Liver (tissue), 9 donors: ENCODE results near the gene FBXO28. TPM values are rescaled to one million over a fixed set of nuclear protein-coding genes. Genes with fewer than 3 reads are reported as not detected.

Experiments used
- DNase-seq: peaks from one replicate; pipeline ENCODE4 v3.0.0-alpha.2; 2017; ENCODE audit warnings: low spot score
- H3K27ac ChIP-seq, 2 donors: one replicate each; pipeline ENCODE4 v1.7.0; 2013; ENCODE audit warnings: inconsistent platforms in 2 of 2, low read length in 2 of 2, control low read depth in 1 of 2, low read depth in 1 of 2, mild to moderate bottlenecking in 1 of 2
- H3K27me3 ChIP-seq, 4 donors: one replicate each; pipeline versions ENCODE4 v1.6.1 to v1.7.0; 2013; ENCODE audit warnings: low read length in 3 of 4, inconsistent platforms in 1 of 4, mild to moderate bottlenecking in 1 of 4, moderate library complexity in 1 of 4; ENCODE audit not compliant: control insufficient read depth in 4 of 4, insufficient read depth in 4 of 4
- H3K36me3 ChIP-seq, 4 donors: one replicate each; pipeline versions ENCODE4 v1.6.1 to v1.7.0; 2013; ENCODE audit warnings: low read length in 3 of 4, mild to moderate bottlenecking in 3 of 4, low read depth in 1 of 4, moderate library complexity in 1 of 4; ENCODE audit not compliant: control insufficient read depth in 4 of 4, insufficient read depth in 3 of 4
- H3K4me1 ChIP-seq, 4 donors: one replicate each; pipeline versions ENCODE4 v1.6.1 to v1.7.0; 2013; ENCODE audit warnings: low read length in 3 of 4, mild to moderate bottlenecking in 3 of 4, moderate library complexity in 1 of 4; ENCODE audit not compliant: control insufficient read depth in 4 of 4, insufficient read depth in 4 of 4
- H3K4me3 ChIP-seq, 3 donors: one replicate each; pipeline versions ENCODE4 v1.6.1 to v1.7.0; 2013; ENCODE audit warnings: low read length in 3 of 3, control low read depth in 1 of 3, low read depth in 1 of 3, mild to moderate bottlenecking in 1 of 3
- H3K9ac ChIP-seq, 2 donors: one replicate each; pipeline ENCODE4 v1.7.0; 2013; ENCODE audit warnings: low read length in 2 of 2, mild to moderate bottlenecking in 2 of 2, moderate library complexity in 2 of 2, control low read depth in 1 of 2, low read depth in 1 of 2
- H3K9me3 ChIP-seq, 4 donors: one replicate each; pipeline versions ENCODE4 v1.6.1 to v1.7.0; 2013; ENCODE audit warnings: low read length in 3 of 4; ENCODE audit not compliant: control insufficient read depth in 4 of 4
- EGR1 ChIP-seq, 2 donors: IDR thresholded peaks; 2 replicates each; pipeline ENCODE4 v1.6.1; 2016 to 2018; ENCODE audit warnings: antibody characterized with exemption in 2 of 2, low read depth in 2 of 2
- FOXA1 ChIP-seq: IDR thresholded peaks from 2 replicates; pipeline ENCODE4 v1.6.1; 2016; ENCODE audit warnings: antibody characterized with exemption
- FOXA2 ChIP-seq: IDR thresholded peaks from 2 replicates; pipeline ENCODE4 v1.6.1; 2016; ENCODE audit warnings: antibody characterized with exemption
- GABPA ChIP-seq, 2 donors: IDR thresholded peaks in 1 of 2; conservative IDR thresholded peaks in 1 of 2; 2 replicates each; pipeline ENCODE4 v1.6.1; 2016; ENCODE audit warnings: antibody characterized with exemption in 2 of 2, mild to moderate bottlenecking in 1 of 2, moderate library complexity in 1 of 2
- HNF4A ChIP-seq, 2 donors: conservative IDR thresholded peaks; 2 replicates each; pipeline ENCODE4 v1.6.1; 2016; ENCODE audit warnings: antibody characterized with exemption in 2 of 2, mild to moderate bottlenecking in 2 of 2
- HNF4G ChIP-seq: IDR thresholded peaks from 2 replicates; pipeline ENCODE4 v1.6.1; 2016; ENCODE audit warnings: antibody characterized with exemption
- JUND ChIP-seq, 2 donors: IDR thresholded peaks; 2 replicates each; pipeline ENCODE4 v1.6.1; 2016; ENCODE audit warnings: antibody characterized with exemption in 2 of 2
- NR2F2 ChIP-seq: IDR thresholded peaks from 2 replicates; pipeline ENCODE4 v1.6.1; 2016; ENCODE audit warnings: antibody characterized with exemption
- RAD21 ChIP-seq, 2 donors: IDR thresholded peaks; 2 replicates each; pipeline ENCODE4 v1.6.1; 2016; ENCODE audit warnings: antibody characterized with exemption in 2 of 2, mild to moderate bottlenecking in 2 of 2
- RXRA ChIP-seq, 2 donors: IDR thresholded peaks; 2 replicates each; pipeline ENCODE4 v1.6.1; 2017 to 2018; ENCODE audit warnings: antibody characterized with exemption in 2 of 2, mild to moderate bottlenecking in 1 of 2
- SP1 ChIP-seq: IDR thresholded peaks from 2 replicates; pipeline ENCODE4 v1.6.1; 2018; ENCODE audit warnings: antibody characterized with exemption, mild to moderate bottlenecking
- TAF1 ChIP-seq: conservative IDR thresholded peaks from 2 replicates; pipeline ENCODE4 v1.6.1; 2016; ENCODE audit warnings: antibody characterized with exemption, mild to moderate bottlenecking
- WGBS: extraction: QIAGEN DNeasy Blood & Tissue Kit; methylation state at CpG from one replicate; pipeline ENCODE4 v1.1.7; 2013; 5-methylcytosine and 5-hydroxymethylcytosine counted together
- polyA plus RNA-seq, 2 donors: library from polyadenylated mRNA; stranded (reverse) in 1 of 2; unstranded in 1 of 2; fragments of 200-250 nt in 1 of 2; fragments of >200 nt in 1 of 2; fragmentation: Nextera tagmentation in 1 of 2; extraction: Ambion mirVana in 1 of 2; gene quantifications; one replicate each; pipeline versions ENCODE4 v1.2.1 to v1.2.3, GENCODE V29; 2013 to 2015
- total RNA-seq, 2 donors: library from RNA; depleted of rRNA; stranded (reverse); fragments of >200 nt; gene quantifications; one replicate each; pipeline ENCODE4 v1.2.3, GENCODE V29; 2014
- TF ChIP-seq, protein P1 (sequence below): IDR thresholded peaks from 2 replicates; pipeline ENCODE4 v1.6.1; 2016; ENCODE audit warnings: antibody characterized with exemption
- TF ChIP-seq, protein P2 (sequence below): IDR thresholded peaks from 2 replicates; pipeline ENCODE4 v1.6.1; 2016; ENCODE audit warnings: antibody characterized with exemption
- TF ChIP-seq, protein P3 (sequence below): IDR thresholded peaks from 2 replicates; pipeline ENCODE4 v1.6.1; 2016; ENCODE audit warnings: antibody characterized with exemption
- TF ChIP-seq, protein P4 (sequence below): IDR thresholded peaks from 2 replicates; pipeline ENCODE4 v1.6.1; 2016; ENCODE audit warnings: antibody characterized with exemption, mild to moderate bottlenecking
- donor health status: healthy.
- donor health status: healthy.
- donor health status: healthy.
- donor health status: healthy.
- donor health status: healthy.

FBXO28 gene
- total and polyA plus RNA-seq, 4 donors: 6.7 to 23.1 (median 13.1) TPM

DNA sequence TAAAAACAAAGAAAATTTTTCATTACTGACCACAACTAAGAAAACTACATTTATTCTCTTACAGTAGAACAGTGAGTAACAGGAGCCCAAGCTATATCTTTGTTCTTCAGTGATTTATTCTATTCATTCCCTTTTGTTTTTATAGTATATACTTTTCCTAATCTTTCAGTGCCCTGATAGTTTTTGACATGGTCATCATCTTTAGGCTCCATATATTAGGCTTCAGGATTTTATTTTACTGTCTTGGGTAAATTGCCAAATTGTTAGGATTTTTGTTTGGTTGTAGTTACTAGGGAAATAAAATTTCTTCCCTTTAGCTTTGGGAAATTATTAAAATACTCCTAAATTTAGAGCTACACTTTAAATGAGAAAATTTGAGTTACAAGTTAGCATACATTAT, 10.3 kb downstream of the FBXO28 start:
- H3K27ac ChIP-seq: no peak overlapping the region
- no peak overlapping the region for H3K9ac ChIP-seq
- peaks cover 0 to 17% (median 7%) of the 10 kb centered on the region in 4 donors for H3K4me1 ChIP-seq
- no peak for DNase-seq
- H3K36me3 ChIP-seq: peaks cover 0 to 1% (median 0%) of the 10 kb centered on the region in 4 donors
- H3K9me3 ChIP-seq: no peaks in the 10 kb centered on the region
- TF ChIP-seq NR2F2 (no peak), TAF1 (no peak), SP1 (no peak), FOXA2 (no peak), JUND (IDR thresholded peaks at IDR 0.05) (no peak)
- TF ChIP-seq, protein P1, sequence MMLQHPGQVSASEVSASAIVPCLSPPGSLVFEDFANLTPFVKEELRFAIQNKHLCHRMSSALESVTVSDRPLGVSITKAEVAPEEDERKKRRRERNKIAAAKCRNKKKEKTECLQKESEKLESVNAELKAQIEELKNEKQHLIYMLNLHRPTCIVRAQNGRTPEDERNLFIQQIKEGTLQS: no peak
- H3K27me3 ChIP-seq: no peaks in the 10 kb centered on the region
- no peak overlapping the region for H3K4me3 ChIP-seq

DNA sequence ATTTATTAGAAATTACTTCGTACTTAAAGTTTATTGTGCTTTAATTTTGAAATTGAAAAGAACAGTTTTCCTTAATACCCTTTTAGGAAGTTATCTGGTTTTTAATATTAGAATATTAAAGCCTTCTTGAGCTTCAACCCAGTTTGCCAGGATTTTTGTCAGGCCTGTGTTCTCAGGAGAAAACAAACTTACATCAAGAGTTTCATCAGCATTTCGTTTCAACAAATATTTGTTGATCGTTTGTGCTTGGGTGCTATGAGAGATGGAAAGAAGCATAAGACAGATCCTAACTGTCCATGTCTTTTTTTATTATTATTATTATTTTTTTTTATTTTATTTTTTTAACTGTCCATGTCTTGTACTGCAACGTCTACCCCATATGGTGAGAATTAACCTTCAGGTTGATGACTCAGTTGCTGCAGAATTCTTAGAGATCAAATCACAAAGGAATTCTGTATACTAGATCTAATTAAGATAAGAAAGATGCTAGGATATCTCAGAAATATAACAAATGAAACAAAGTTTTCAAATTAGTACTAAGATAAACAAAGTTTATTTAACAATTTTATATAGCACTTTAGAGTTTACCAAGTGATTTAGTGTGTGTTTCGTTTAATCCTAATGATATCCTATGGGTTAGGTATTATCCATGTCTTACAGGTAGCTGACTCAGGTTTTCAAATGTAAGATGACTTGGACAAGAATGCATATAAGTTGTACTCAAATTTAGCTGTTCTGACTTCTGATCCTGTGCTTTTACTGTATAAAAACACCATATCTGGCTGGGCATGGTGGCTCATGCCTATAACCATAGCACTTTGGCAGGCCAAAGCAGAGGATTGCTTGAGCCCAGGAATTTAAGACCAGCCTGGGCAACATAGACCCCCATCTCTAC, 14.3 kb downstream of the FBXO28 start:
- peak overlapping the region in 1 of 2 donors; percentile 28 for H3K27ac ChIP-seq
- no peaks in the 10 kb centered on the region for H3K27me3 ChIP-seq
- H3K4me1 ChIP-seq: peaks cover 0 to 10% (median 3%) of the 10 kb centered on the region in 4 donors
- no peaks in the 10 kb centered on the region for H3K9me3 ChIP-seq
- DNase-seq: no peak
- peaks cover 5 to 27% (median 22%) of the 10 kb centered on the region in 4 donors for H3K36me3 ChIP-seq
- 59% methylated on average over 5 of the region's 5 CpGs for WGBS
- H3K9ac ChIP-seq: no peak overlapping the region
- H3K4me3 ChIP-seq: no peak overlapping the region
- TF ChIP-seq, protein P2, sequence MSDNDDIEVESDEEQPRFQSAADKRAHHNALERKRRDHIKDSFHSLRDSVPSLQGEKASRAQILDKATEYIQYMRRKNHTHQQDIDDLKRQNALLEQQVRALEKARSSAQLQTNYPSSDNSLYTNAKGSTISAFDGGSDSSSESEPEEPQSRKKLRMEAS: no peak
- TF ChIP-seq HNF4A (conservative IDR thresholded peaks at IDR 0.05): peak in 1 of 2 donors; percentile 4

DNA sequence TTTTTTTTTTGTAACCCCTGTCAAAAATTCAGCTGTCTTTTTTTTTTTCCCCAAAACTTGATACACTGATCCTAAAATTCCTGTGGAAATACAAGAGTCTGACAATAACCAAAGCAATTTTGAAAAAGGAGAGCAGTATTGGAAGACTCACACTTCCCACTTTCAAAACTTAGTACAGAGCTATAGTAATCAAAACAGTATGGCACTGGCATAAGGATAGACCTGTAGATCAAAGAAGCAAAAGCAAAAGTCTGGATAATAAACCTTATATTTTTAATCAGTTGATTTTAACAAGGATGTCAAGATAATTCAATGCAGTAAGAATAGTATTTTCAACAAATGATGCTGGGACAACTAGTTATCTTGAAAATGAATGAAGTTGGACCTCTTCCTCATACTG, 17.3 kb downstream of the FBXO28 start:
- Histone ChIP-seq H3K27ac (no peak overlapping the region), H3K4me1 (peaks cover 0 to 15% (median 7%) of the 10 kb centered on the region in 4 donors), H3K9ac (no peak overlapping the region), H3K36me3 (peaks cover 5 to 36% (median 23%) of the 10 kb centered on the region in 4 donors), H3K27me3 (no peaks in the 10 kb centered on the region), H3K9me3 (no peaks in the 10 kb centered on the region), H3K4me3 (no peak overlapping the region)
- TF ChIP-seq, protein P3, sequence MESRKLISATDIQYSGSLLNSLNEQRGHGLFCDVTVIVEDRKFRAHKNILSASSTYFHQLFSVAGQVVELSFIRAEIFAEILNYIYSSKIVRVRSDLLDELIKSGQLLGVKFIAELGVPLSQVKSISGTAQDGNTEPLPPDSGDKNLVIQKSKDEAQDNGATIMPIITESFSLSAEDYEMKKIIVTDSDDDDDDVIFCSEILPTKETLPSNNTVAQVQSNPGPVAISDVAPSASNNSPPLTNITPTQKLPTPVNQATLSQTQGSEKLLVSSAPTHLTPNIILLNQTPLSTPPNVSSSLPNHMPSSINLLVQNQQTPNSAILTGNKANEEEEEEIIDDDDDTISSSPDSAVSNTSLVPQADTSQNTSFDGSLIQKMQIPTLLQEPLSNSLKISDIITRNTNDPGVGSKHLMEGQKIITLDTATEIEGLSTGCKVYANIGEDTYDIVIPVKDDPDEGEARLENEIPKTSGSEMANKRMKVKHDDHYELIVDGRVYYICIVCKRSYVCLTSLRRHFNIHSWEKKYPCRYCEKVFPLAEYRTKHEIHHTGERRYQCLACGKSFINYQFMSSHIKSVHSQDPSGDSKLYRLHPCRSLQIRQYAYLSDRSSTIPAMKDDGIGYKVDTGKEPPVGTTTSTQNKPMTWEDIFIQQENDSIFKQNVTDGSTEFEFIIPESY: no peak
- TF ChIP-seq, protein P4, sequence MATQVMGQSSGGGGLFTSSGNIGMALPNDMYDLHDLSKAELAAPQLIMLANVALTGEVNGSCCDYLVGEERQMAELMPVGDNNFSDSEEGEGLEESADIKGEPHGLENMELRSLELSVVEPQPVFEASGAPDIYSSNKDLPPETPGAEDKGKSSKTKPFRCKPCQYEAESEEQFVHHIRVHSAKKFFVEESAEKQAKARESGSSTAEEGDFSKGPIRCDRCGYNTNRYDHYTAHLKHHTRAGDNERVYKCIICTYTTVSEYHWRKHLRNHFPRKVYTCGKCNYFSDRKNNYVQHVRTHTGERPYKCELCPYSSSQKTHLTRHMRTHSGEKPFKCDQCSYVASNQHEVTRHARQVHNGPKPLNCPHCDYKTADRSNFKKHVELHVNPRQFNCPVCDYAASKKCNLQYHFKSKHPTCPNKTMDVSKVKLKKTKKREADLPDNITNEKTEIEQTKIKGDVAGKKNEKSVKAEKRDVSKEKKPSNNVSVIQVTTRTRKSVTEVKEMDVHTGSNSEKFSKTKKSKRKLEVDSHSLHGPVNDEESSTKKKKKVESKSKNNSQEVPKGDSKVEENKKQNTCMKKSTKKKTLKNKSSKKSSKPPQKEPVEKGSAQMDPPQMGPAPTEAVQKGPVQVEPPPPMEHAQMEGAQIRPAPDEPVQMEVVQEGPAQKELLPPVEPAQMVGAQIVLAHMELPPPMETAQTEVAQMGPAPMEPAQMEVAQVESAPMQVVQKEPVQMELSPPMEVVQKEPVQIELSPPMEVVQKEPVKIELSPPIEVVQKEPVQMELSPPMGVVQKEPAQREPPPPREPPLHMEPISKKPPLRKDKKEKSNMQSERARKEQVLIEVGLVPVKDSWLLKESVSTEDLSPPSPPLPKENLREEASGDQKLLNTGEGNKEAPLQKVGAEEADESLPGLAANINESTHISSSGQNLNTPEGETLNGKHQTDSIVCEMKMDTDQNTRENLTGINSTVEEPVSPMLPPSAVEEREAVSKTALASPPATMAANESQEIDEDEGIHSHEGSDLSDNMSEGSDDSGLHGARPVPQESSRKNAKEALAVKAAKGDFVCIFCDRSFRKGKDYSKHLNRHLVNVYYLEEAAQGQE: no peak
- TF ChIP-seq FOXA1 (no peak), FOXA2 (no peak), RAD21 (IDR thresholded peaks at IDR 0.05) (no peak), EGR1 (IDR thresholded peaks at IDR 0.05; ENCODE audit: low read depth in 2 of 2) (no peak), HNF4G (no peak), NR2F2 (no peak), GABPA (IDR thresholded peaks at IDR 0.05 in 1 of 2, conservative IDR thresholded peaks at IDR 0.05 in 1 of 2) (no peak), TAF1 (no peak), JUND (IDR thresholded peaks at IDR 0.05) (no peak), RXRA (IDR thresholded peaks at IDR 0.05) (no peak), HNF4A (conservative IDR thresholded peaks at IDR 0.05) (no peak)
- TF ChIP-seq, protein P2: no peak
- DNase-seq: no peak
